HT-29 (cell line): Measurements from ENCODE around the gene KAT6B. TPM values are rescaled to one million over a fixed set of nuclear protein-coding genes. Genes with fewer than 3 reads are reported as not detected.

Source experiments
- DNase-seq: peaks from one replicate; pipeline ENCODE4 v3.0.0-alpha.2; 2015; ENCODE audit warnings: low spot score
- total RNA-seq: library from RNA; depleted of rRNA; stranded (reverse); fragments of >200 nt; shearing (Covaris generic); gene quantifications from 2 replicates; pipeline ENCODE4 v1.2.3, GENCODE V29; 2014

Gene KAT6B
- total RNA-seq, 1 experiment from 2014 or later: 17.2 TPM

GRCh38 chr10:74953214-74953613 lies 126.8 kb downstream of the KAT6B start:
- peak; percentile 19 for DNase-seq

- DNase-seq: no peak
These were observed 129.4 kb downstream of the KAT6B start for GRCh38 chr10:74955796-74956195.

- no peak for DNase-seq
These were observed 130.2 kb downstream of the KAT6B start for GRCh38 chr10:74956555-74957111.

GRCh38 chr10:74957285-74957961 lies 131.0 kb downstream of the KAT6B start:
- DNase-seq: peak; percentile 29

- no peak for DNase-seq
These were observed 131.9 kb downstream of the KAT6B start for GRCh38 chr10:74958316-74958715.

- DNase-seq: no peak
These were observed 134.3 kb downstream of the KAT6B start for GRCh38 chr10:74960670-74961069.

- DNase-seq: no peak
These were observed 136.1 kb downstream of the KAT6B start for GRCh38 chr10:74962517-74962916.

- DNase-seq: no peak
These were observed 137.1 kb downstream of the KAT6B start for GRCh38 chr10:74963549-74963948.

- DNase-seq: peak; percentile 78
These were observed 141.7 kb downstream of the KAT6B start for GRCh38 chr10:74967911-74968666.

GRCh38 chr10:74968667-74969061 lies 142.3 kb downstream of the KAT6B start:
- DNase-seq: no peak

- no peak for DNase-seq
These were observed 142.7 kb downstream of the KAT6B start for GRCh38 chr10:74969093-74969492.

GRCh38 chr10:74969530-74969929 lies 143.1 kb downstream of the KAT6B start:
- DNase-seq: no peak

GRCh38 chr10:74973741-74974392 lies 147.5 kb downstream of the KAT6B start:
- no peak for DNase-seq

GRCh38 chr10:74975758-74976157 lies 149.4 kb downstream of the KAT6B start:
- no peak for DNase-seq

- DNase-seq: no peak
These were observed 150.2 kb downstream of the KAT6B start for GRCh38 chr10:74976565-74976964.

GRCh38 chr10:74977072-74977471 lies 150.7 kb downstream of the KAT6B start:
- DNase-seq: no peak

- no peak for DNase-seq
These were observed 151.8 kb downstream of the KAT6B start for GRCh38 chr10:74977913-74978847.

- DNase-seq: no peak
These were observed 155.6 kb downstream of the KAT6B start for GRCh38 chr10:74981831-74982633.

GRCh38 chr10:74982634-74982982 lies 156.2 kb downstream of the KAT6B start:
- DNase-seq: no peak

- no peak for DNase-seq
These were observed 157.0 kb downstream of the KAT6B start for GRCh38 chr10:74983383-74983782.
